HepG2 (cell line): ENCODE data around the gene HDAC4. TPM values are rescaled to one million over a fixed set of nuclear protein-coding genes. Genes with fewer than 3 reads are reported as not detected.

Source experiments
- ATAC-seq: fragments of 200-7000 bp; cut with Tn5 transposase; 3 replicates; pipeline ENCODE4 v1.9.1; 2020; ENCODE audit warnings: mild to moderate bottlenecking, moderate library complexity
- BruUV-seq: library from RNA; stranded (reverse); fragments of 400-500 nt; replicated peaks from 2 replicates; lab custom pipeline; 2021; lab: Mats Ljungman, UMichigan
- CTCF ChIA-PET: fragments of 300-600 bp; formaldehyde crosslinking; extraction: SDS; loops from one replicate; lab custom pipeline; 2021; ENCODE audit warnings: low total read pairs, inconsistent platforms, low intra/inter-chr PET ratio; lab: Yijun Ruan, JAX
- POLR2A ChIA-PET: fragments of 350-600 bp; sonication (Branson Sonifier 250); formaldehyde crosslinking; loops from one replicate; lab custom pipeline; 2020; ENCODE audit warnings: antibody characterized with exemption, inconsistent platforms; lab: Yijun Ruan, JAX
- DNase-seq: peaks from one replicate; pipeline ENCODE4 v3.0.0-alpha.2; 2015; ENCODE audit warnings: low spot score
- FAIRE-seq: peaks from 3 replicates; lab custom pipeline; 2011; peaks lifted over from hg19 to GRCh38; lab: Jason Lieb, UNC
- H2AFZ ChIP-seq: one replicate; pipeline ENCODE4 v1.6.1; 2011; ENCODE audit warnings: low read length, inconsistent platforms
- H3K27ac ChIP-seq: fragments of 300-600 bp; 3 replicates; pipeline ENCODE4 v1.8.0; 2011; ENCODE audit warnings: mixed run types, mild to moderate bottlenecking, mixed read lengths, low read length, inconsistent platforms; ENCODE audit not compliant: insufficient read depth; ENCODE audit errors: extremely low read length
- H3K27me3 ChIP-seq, 2 experiments: fragments of 200-600 bp in 1 of 2; 2 replicates in 1 of 2; 3 replicates in 1 of 2; pipeline versions ENCODE4 v1.6.0 to v1.8.0; 2011; ENCODE audit warnings: low read length in 2 of 2, mild to moderate bottlenecking in 2 of 2, moderate library complexity in 2 of 2, inconsistent platforms in 1 of 2; ENCODE audit not compliant: insufficient read depth in 2 of 2, control insufficient read depth in 1 of 2
- H3K36me3 ChIP-seq, 2 experiments: fragments of 200-600 bp in 1 of 2; replicated peaks in 1 of 2; 2 replicates in 1 of 2; 3 replicates in 1 of 2; pipeline versions ENCODE4 v1.5.1 to v1.8.0; 2011; ENCODE audit warnings: low read length in 2 of 2, inconsistent platforms in 1 of 2; ENCODE audit not compliant: insufficient read depth in 2 of 2, control insufficient read depth in 1 of 2
- H3K4me1 ChIP-seq: 2 replicates; pipeline ENCODE4 v1.5.1; 2012; ENCODE audit warnings: low read length, inconsistent platforms; ENCODE audit not compliant: insufficient read depth
- H3K4me2 ChIP-seq: 2 replicates; pipeline ENCODE4 v1.6.0; 2011; ENCODE audit warnings: low read depth, low read length, inconsistent platforms
- H3K4me3 ChIP-seq, 3 experiments: fragments of 200-600 bp in 1 of 3; sonication (generic), shearing (Covaris generic) in 1 of 3; replicated peaks in 1 of 3; 2 replicates each; pipeline ENCODE4 v1.5.1; 2011 to 2016; ENCODE audit warnings: low read length in 3 of 3, inconsistent platforms in 2 of 3, low read depth in 2 of 3, mild to moderate bottlenecking in 2 of 3, control low read depth in 1 of 3, mixed read lengths in 1 of 3; ENCODE audit not compliant: insufficient read depth in 1 of 3
- H3K79me2 ChIP-seq: one replicate; pipeline ENCODE4 v1.6.1; 2011; ENCODE audit warnings: low read length, inconsistent platforms; ENCODE audit not compliant: insufficient read depth
- H3K9ac ChIP-seq: 2 replicates; pipeline ENCODE4 v1.6.0; 2011; ENCODE audit warnings: mild to moderate bottlenecking, low read depth, low read length, inconsistent platforms; ENCODE audit not compliant: insufficient read depth
- H3K9me3 ChIP-seq: 2 replicates; pipeline ENCODE4 v1.5.1; 2012; ENCODE audit warnings: mild to moderate bottlenecking, low read length
- H4K20me1 ChIP-seq: 2 replicates; pipeline ENCODE4 v1.6.0; 2011; ENCODE audit warnings: inconsistent platforms, mild to moderate bottlenecking, low read length, moderate library complexity; ENCODE audit not compliant: insufficient read depth
- ATF5 ChIP-seq: sonication (generic); formaldehyde crosslinking; IDR thresholded peaks from 2 replicates; pipeline ENCODE4 v1.4.0; 2020; ENCODE audit warnings: mild to moderate bottlenecking, low read depth, missing genetic modification reagents
- BRCA1 ChIP-seq: sonication (generic); formaldehyde crosslinking; IDR thresholded peaks from 2 replicates; pipeline ENCODE4 v1.4.0; 2020; ENCODE audit warnings: missing genetic modification reagents
- FIP1L1 ChIP-seq: fragments of 200-400 bp; formaldehyde crosslinking; IDR thresholded peaks from 2 replicates; pipeline ENCODE4 v1.6.1; 2018; ENCODE audit warnings: low read depth, mild to moderate bottlenecking, low read length, moderate library complexity, borderline replicate concordance; ENCODE audit not compliant: insufficient read depth
- HDAC1 ChIP-seq: sonication (generic); formaldehyde crosslinking; IDR thresholded peaks from 2 replicates; pipeline ENCODE4 v1.5.1; 2020; ENCODE audit warnings: mild to moderate bottlenecking, missing genetic modification reagents
- KDM3A ChIP-seq: IDR thresholded peaks from 2 replicates; pipeline ENCODE4 v1.6.1; 2018; ENCODE audit warnings: low read depth, missing compliant biosample characterization
- KLF6 ChIP-seq: IDR thresholded peaks from 2 replicates; pipeline ENCODE4 v1.8.0; 2016; ENCODE audit warnings: missing biosample characterization, missing genetic modification reagents
- LBX2 ChIP-seq: sonication (generic); formaldehyde crosslinking; IDR thresholded peaks from 2 replicates; pipeline ENCODE4 v1.5.0; 2020; ENCODE audit warnings: missing genetic modification reagents, mild to moderate bottlenecking, borderline replicate concordance
- NCOR1 ChIP-seq: fragments of 200-600 bp; sonication (generic); IDR thresholded peaks from 2 replicates; pipeline ENCODE4 v1.7.0; 2017; ENCODE audit warnings: antibody characterized with exemption, low read length, borderline replicate concordance
- RCOR2 ChIP-seq: IDR thresholded peaks from 2 replicates; pipeline ENCODE4 v1.6.1; 2016; ENCODE audit warnings: missing biosample characterization, missing genetic modification reagents
- ZNF33B ChIP-seq: sonication (generic); formaldehyde crosslinking; IDR thresholded peaks from 2 replicates; pipeline ENCODE4 v1.5.1; 2020; ENCODE audit warnings: mild to moderate bottlenecking, missing genetic modification reagents
- ZNF878 ChIP-seq: sonication (generic); formaldehyde crosslinking; IDR thresholded peaks from 2 replicates; pipeline ENCODE4 v1.8.1; 2023; ENCODE audit warnings: mild to moderate bottlenecking, missing genetic modification reagents, moderate library complexity
- WGBS: methylation state at CpG from one replicate; pipeline ENCODE4 v1.1.6; 2017; ENCODE audit warnings: low lambda C conversion rate; 5-methylcytosine and 5-hydroxymethylcytosine counted together
- in situ Hi-C: cut with HindIII; loops from 2 replicates; pipeline ENCODE4 v1.10.0; 2017; ENCODE audit warnings: low pct_unique_long_range_greater_than_20kb; ENCODE audit not compliant: extremely low pct_ligation_motif_present
- intact Hi-C: fragments of 100-400 bp; cut with micrococcal nuclease; formaldehyde crosslinking; loops from one replicate; pipeline ENCODE4 v1.10.0; 2022; ENCODE audit not compliant: unreplicated experiment
- polyA plus RNA-seq, 8 experiments: library from polyadenylated mRNA; depleted of rRNA in 3 of 8; stranded (reverse) in 7 of 8; unstranded in 1 of 8; fragments of >200 nt; fragmentation: Illumina TruSeq in 4 of 8; extraction: Trizol in 4 of 8; gene quantifications; 2 replicates each; pipeline versions ENCODE4 v1.2.1 to v1.2.3, GENCODE V29; 2011 to 2016; ENCODE audit warnings: low read depth in 4 of 8, missing spikeins in 1 of 8, mixed read lengths in 1 of 8; ENCODE audit not compliant: insufficient read depth in 1 of 8
- total RNA-seq, 5 experiments: library from RNA; depleted of rRNA; stranded (reverse); fragments of >200 nt; fragmentation: Illumina TruSeq; extraction: Trizol; gene quantifications; 2 replicates each; pipeline ENCODE4 v1.2.3, GENCODE V29; 2016; ENCODE audit warnings: low read depth in 1 of 5
- TF ChIP-seq, protein P1 (sequence below): sonication (generic); formaldehyde crosslinking; IDR thresholded peaks from 2 replicates; pipeline ENCODE4 v1.4.0; 2020; ENCODE audit warnings: missing genetic modification reagents, mild to moderate bottlenecking, borderline replicate concordance
- TF ChIP-seq, protein P2 (sequence below): sonication (generic); formaldehyde crosslinking; conservative IDR thresholded peaks from 2 replicates; pipeline ENCODE4 v1.4.0; 2020; ENCODE audit warnings: missing genetic modification reagents
- TF ChIP-seq, protein P3 (sequence below): sonication (generic); formaldehyde crosslinking; IDR thresholded peaks from 2 replicates; pipeline ENCODE4 v1.4.0; 2020; ENCODE audit warnings: missing genetic modification reagents

Gene HDAC4
- total and polyA plus RNA-seq, 2 of the 13 experiments (the other 11 are each of a cell fraction or from before 2014, with no cell fraction given), result 10.1 to 11.5 TPM

DNA sequence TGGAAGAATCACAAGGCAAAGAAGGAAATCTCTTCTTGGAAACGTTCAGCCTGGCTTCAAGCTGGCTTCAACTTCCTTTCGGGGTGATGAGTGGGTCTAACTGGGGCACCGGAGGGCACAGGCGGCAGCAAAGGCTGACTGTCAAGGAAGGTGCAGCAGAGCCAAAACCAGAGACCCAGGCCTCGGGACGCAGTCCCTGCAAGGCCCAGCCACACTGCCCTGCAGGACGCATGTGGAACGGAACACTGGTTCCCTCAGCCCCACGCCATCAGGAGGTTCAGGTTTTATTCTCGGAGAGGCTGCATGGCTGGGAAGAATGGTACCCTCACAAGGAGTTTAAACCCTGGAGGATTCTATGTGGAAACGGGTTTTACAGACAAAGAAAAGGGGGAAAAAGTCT lies 165.5 kb downstream of the HDAC4 start:
- ChIA-PET CTCF (no interaction called here), POLR2A (no interaction called here)
- Histone ChIP-seq H3K9me3 (no peaks in the 10 kb centered on the region), H3K27me3 (no peaks in the 10 kb centered on the region), H3K4me2 (no peak overlapping the region), H4K20me1 (peaks cover 3% of the 10 kb centered on the region; the same call in 1 of the 2 replicates), H3K79me2 (peaks cover 6% of the 10 kb centered on the region), H2AFZ (no peak overlapping the region), H3K9ac (no peak overlapping the region), H3K36me3 (no peaks in the 10 kb centered on the region), H3K4me1 (no peaks in the 10 kb centered on the region), H3K4me3 (no peak overlapping the region), H3K27ac (no peak overlapping the region)
- intact Hi-C loops (no loop called here), in situ Hi-C loops (no loop called here)
- WGBS, result 98% methylated on average over 11 of the region's 11 CpGs
- FAIRE-seq, result no peak
- BruUV-seq, result no TSS peak
- DNase-seq, result no peak
- no peak for TF ChIP-seq KDM3A (CRISPR knock-in tag)
- no peak for TF ChIP-seq ZNF878 (CRISPR knock-in tag)
- TF ChIP-seq KLF6 (CRISPR knock-in tag), result no peak
- no peak for TF ChIP-seq BRCA1 (CRISPR knock-in tag)
- no peak for TF ChIP-seq HDAC1 (CRISPR knock-in tag)
- no peak for TF ChIP-seq ZNF33B (CRISPR knock-in tag)
- TF ChIP-seq ATF5, result no peak
- TF ChIP-seq, protein P1, sequence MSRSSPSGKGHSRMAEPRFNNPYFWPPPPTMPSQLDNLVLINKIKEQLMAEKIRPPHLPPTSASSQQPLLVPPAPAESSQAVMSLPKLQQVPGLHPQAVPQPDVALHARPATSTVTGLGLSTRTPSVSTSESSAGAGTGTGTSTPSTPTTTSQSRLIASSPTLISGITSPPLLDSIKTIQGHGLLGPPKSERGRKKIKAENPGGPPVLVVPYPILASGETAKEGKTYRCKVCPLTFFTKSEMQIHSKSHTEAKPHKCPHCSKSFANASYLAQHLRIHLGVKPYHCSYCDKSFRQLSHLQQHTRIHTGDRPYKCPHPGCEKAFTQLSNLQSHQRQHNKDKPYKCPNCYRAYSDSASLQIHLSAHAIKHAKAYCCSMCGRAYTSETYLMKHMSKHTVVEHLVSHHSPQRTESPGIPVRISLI, result no peak
- TF ChIP-seq RCOR2, result no peak
- TF ChIP-seq, protein P2, sequence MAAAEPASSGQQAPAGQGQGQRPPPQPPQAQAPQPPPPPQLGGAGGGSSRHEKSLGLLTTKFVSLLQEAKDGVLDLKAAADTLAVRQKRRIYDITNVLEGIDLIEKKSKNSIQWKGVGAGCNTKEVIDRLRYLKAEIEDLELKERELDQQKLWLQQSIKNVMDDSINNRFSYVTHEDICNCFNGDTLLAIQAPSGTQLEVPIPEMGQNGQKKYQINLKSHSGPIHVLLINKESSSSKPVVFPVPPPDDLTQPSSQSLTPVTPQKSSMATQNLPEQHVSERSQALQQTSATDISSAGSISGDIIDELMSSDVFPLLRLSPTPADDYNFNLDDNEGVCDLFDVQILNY (CRISPR knock-in tag), result no peak
- TF ChIP-seq, protein P3, sequence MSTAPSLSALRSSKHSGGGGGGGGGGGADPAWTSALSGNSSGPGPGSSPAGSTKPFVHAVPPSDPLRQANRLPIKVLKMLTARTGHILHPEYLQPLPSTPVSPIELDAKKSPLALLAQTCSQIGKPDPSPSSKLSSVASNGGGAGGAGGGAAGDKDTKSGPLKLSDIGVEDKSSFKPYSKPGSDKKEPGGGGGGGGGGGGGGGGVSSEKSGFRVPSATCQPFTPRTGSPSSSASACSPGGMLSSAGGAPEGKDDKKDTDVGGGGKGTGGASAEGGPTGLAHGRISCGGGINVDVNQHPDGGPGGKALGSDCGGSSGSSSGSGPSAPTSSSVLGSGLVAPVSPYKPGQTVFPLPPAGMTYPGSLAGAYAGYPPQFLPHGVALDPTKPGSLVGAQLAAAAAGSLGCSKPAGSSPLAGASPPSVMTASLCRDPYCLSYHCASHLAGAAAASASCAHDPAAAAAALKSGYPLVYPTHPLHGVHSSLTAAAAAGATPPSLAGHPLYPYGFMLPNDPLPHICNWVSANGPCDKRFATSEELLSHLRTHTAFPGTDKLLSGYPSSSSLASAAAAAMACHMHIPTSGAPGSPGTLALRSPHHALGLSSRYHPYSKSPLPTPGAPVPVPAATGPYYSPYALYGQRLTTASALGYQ (CRISPR knock-in tag), result no peak
- TF ChIP-seq NCOR1, result no peak
- TF ChIP-seq LBX2 (CRISPR knock-in tag), result no peak
- TF ChIP-seq FIP1L1, result no peak
- no peak for ATAC-seq
